OCI-LY1 (cell line): Measurements from ENCODE around the gene DPH7.

Experiments
- H2AFZ ChIP-seq: fragments of 200-600 bp; sonication (generic), shearing (Covaris generic); 2 replicates; pipeline ENCODE4 v1.6.0; 2014; ENCODE audit warnings: antibody characterized with exemption, mild to moderate bottlenecking, low read length
- H3F3A ChIP-seq: fragments of 200-600 bp; sonication (generic), shearing (Covaris generic); 2 replicates; pipeline ENCODE4 v1.6.0; 2014; ENCODE audit warnings: mild to moderate bottlenecking, antibody characterized with exemption, low read length, moderate library complexity; ENCODE audit not compliant: insufficient read depth
- H3K27ac ChIP-seq: fragments of 200-600 bp; sonication (generic); 2 replicates; pipeline ENCODE4 v1.5.1; 2014; ENCODE audit warnings: low read length, mixed run types, mild to moderate bottlenecking, low read depth; ENCODE audit not compliant: poor library complexity, severe bottlenecking
- H3K27me3 ChIP-seq: fragments of 200-600 bp; sonication (generic); 2 replicates; pipeline ENCODE4 v1.6.0; 2014; ENCODE audit warnings: antibody characterized with exemption, mild to moderate bottlenecking, low read length, moderate library complexity; ENCODE audit not compliant: insufficient read depth
- H3K36me3 ChIP-seq: fragments of 200-600 bp; sonication (generic); 2 replicates; pipeline ENCODE4 v1.6.1; 2014; ENCODE audit warnings: mild to moderate bottlenecking, antibody characterized with exemption, low read length, moderate library complexity, mixed read lengths; ENCODE audit not compliant: insufficient read depth
- H3K4me1 ChIP-seq: fragments of 200-600 bp; sonication (generic); 2 replicates; pipeline ENCODE4 v1.5.1; 2014; ENCODE audit warnings: mild to moderate bottlenecking, low read length, moderate library complexity; ENCODE audit not compliant: insufficient read depth, severe bottlenecking
- H3K4me2 ChIP-seq: fragments of 200-600 bp; sonication (generic), shearing (Covaris generic); 2 replicates; pipeline ENCODE4 v1.6.1; 2014; ENCODE audit warnings: low read length
- H3K4me3 ChIP-seq: fragments of 200-600 bp; sonication (generic); 2 replicates; pipeline ENCODE4 v1.5.1; 2014; ENCODE audit warnings: low read length, low read depth, mild to moderate bottlenecking, mixed read lengths; ENCODE audit not compliant: poor library complexity, severe bottlenecking
- H3K79me2 ChIP-seq: fragments of 200-600 bp; shearing (Covaris generic); 2 replicates; pipeline ENCODE4 v1.6.1; 2016; ENCODE audit warnings: mixed run types, low read length, mixed read lengths; ENCODE audit not compliant: insufficient read depth
- H3K9ac ChIP-seq: fragments of 200-600 bp; sonication (generic), shearing (Covaris generic); 2 replicates; pipeline ENCODE4 v1.6.1; 2014; ENCODE audit warnings: mild to moderate bottlenecking, low read length, mixed read lengths
- H3K9me2 ChIP-seq: fragments of 200-600 bp; sonication (generic), shearing (Covaris generic); 2 replicates; pipeline ENCODE4 v1.6.1; 2014; ENCODE audit warnings: low read depth, mild to moderate bottlenecking, low read length, mixed read lengths
- H3K9me3 ChIP-seq: fragments of 200-600 bp; shearing (Covaris generic); 2 replicates; pipeline ENCODE4 v1.6.1; 2014; ENCODE audit warnings: low read length, mixed read lengths
- H4K20me1 ChIP-seq: fragments of 200-600 bp; sonication (generic), shearing (Covaris generic); 2 replicates; pipeline ENCODE4 v1.6.0; 2016; ENCODE audit warnings: mild to moderate bottlenecking, low read length; ENCODE audit not compliant: insufficient read depth
- EZH2 ChIP-seq: fragments of 200-600 bp; sonication (generic), shearing (Covaris generic); IDR thresholded peaks from 2 replicates; pipeline ENCODE4 v1.8.0; 2017; ENCODE audit warnings: borderline replicate concordance, mixed run types, mild to moderate bottlenecking, antibody characterized with exemption, low read length, moderate library complexity, mixed read lengths
- TF ChIP-seq, protein P1 (sequence below): fragments of 200-600 bp; sonication (generic), shearing (Covaris generic); IDR thresholded peaks from 2 replicates; pipeline ENCODE4 v1.5.1; 2017; ENCODE audit warnings: mild to moderate bottlenecking, antibody characterized with exemption, low read length, moderate library complexity, mixed read lengths

DPH7 gene

DNA sequence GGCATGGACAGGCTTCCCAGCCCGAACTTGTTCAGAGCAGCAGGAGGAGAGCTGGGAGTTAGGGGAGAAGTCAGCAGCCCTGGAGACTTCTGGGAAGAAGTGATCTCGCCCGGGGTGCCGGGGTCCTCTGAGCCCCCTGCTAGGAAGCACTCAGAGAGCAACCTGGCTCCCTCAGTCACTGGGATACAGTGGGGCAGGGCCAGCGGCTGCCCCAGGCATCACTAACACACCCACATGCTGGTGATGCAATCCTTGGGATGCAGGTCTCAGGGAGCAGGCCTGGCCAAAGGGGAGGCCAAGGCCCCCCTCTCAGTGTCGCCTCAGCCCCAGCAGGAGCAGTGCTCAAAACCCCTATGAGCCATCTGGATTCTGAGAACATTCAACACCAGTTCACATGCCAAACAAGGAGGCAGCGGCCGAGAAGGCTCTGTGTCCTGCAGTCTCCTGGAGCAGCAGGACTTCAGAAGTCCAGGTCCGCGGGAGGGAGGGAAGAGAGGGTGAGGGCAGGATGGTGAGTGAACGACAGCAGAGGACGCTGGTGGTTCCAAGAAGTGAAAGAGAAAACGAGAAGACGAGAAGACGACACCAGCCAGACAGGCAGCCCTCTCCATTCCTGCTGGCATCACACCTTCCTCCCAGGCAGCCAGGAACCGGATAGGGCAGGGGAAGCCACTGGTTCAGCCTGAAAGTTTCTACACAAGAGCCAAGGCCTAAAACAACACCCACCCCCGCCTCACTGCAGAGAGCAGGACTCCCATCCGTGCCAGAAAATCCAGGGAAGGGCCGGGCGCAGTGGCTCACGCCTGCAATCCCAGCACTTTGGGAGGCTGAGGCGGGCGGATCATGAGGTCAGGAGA, 30.8 kb downstream of the DPH7 start:
- Histone ChIP-seq H2AFZ (no peak overlapping the region), H3K36me3 (peaks cover 7% of the 10 kb centered on the region), H3K27ac (no peak overlapping the region), H3K4me3 (no peak overlapping the region), H3K27me3 (no peaks in the 10 kb centered on the region), H3K9me2 (no peaks in the 10 kb centered on the region), H3K9me3 (no peaks in the 10 kb centered on the region), H4K20me1 (no peaks in the 10 kb centered on the region), H3K79me2 (no peaks in the 10 kb centered on the region), H3K4me2 (no peak overlapping the region), H3K9ac (no peak overlapping the region), H3K4me1 (peaks cover 19% of the 10 kb centered on the region), H3F3A (no peaks in the 10 kb centered on the region)
- no peak for TF ChIP-seq EZH2
- TF ChIP-seq, protein P1, sequence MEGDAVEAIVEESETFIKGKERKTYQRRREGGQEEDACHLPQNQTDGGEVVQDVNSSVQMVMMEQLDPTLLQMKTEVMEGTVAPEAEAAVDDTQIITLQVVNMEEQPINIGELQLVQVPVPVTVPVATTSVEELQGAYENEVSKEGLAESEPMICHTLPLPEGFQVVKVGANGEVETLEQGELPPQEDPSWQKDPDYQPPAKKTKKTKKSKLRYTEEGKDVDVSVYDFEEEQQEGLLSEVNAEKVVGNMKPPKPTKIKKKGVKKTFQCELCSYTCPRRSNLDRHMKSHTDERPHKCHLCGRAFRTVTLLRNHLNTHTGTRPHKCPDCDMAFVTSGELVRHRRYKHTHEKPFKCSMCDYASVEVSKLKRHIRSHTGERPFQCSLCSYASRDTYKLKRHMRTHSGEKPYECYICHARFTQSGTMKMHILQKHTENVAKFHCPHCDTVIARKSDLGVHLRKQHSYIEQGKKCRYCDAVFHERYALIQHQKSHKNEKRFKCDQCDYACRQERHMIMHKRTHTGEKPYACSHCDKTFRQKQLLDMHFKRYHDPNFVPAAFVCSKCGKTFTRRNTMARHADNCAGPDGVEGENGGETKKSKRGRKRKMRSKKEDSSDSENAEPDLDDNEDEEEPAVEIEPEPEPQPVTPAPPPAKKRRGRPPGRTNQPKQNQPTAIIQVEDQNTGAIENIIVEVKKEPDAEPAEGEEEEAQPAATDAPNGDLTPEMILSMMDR = no peak

- H3K27ac ChIP-seq = no peak overlapping the region
- H3K79me2 ChIP-seq = no peaks in the 10 kb centered on the region
- no peaks in the 10 kb centered on the region for H3F3A ChIP-seq
- no peak overlapping the region for H3K4me2 ChIP-seq
- no peak overlapping the region for H2AFZ ChIP-seq
- no peaks in the 10 kb centered on the region for H3K27me3 ChIP-seq
- H3K36me3 ChIP-seq = peaks cover 7% of the 10 kb centered on the region
- H3K9me2 ChIP-seq = no peaks in the 10 kb centered on the region
- H3K4me1 ChIP-seq = peaks cover 8% of the 10 kb centered on the region
- no peaks in the 10 kb centered on the region for H4K20me1 ChIP-seq
- no peak overlapping the region for H3K4me3 ChIP-seq
- H3K9ac ChIP-seq = no peak overlapping the region
- H3K9me3 ChIP-seq = no peaks in the 10 kb centered on the region
- no peak for TF ChIP-seq EZH2
- TF ChIP-seq, protein P1 = no peak
Observed at GRCh38 chr9:137545123-137545522, 33.6 kb downstream of the DPH7 start.

DNA sequence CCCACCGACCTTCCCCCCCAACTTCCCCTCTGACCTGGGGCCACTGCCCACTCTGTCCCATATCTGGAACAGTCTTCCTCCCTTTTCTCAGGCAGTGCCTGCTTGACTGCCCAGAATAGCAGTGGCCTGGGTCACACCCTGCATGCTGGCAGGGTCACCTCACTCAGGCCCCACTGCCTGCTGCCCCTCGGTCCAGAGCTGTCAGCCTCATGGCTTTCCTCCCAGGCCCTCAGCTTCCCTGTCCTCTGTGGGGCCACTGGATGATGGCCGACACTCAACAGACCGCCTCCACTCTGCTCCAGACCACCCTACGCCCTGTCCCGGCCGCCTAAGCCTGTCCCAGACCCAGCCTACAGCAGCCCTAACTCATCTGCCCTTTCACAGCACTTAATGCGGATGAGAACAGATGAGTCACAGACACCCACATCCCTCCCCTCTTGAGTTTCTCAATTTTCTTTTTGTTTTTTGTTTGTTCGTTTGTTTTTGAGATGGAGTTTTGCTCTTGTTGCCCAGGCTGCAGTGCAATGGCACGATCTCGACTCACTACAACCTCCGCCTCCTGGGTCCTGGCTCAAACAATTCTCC, 34.5 kb downstream of the DPH7 start:
- Histone ChIP-seq H3K4me1 (no peaks in the 10 kb centered on the region), H3K36me3 (peaks cover 7% of the 10 kb centered on the region), H3K9me3 (no peaks in the 10 kb centered on the region), H4K20me1 (no peaks in the 10 kb centered on the region), H2AFZ (no peak overlapping the region), H3F3A (no peaks in the 10 kb centered on the region), H3K9ac (no peak overlapping the region), H3K79me2 (no peaks in the 10 kb centered on the region), H3K27ac (no peak overlapping the region), H3K4me2 (no peak overlapping the region), H3K27me3 (no peaks in the 10 kb centered on the region), H3K9me2 (no peaks in the 10 kb centered on the region), H3K4me3 (no peak overlapping the region)
- no peak for TF ChIP-seq EZH2
- TF ChIP-seq, protein P1 = no peak
